LHCN-M2 (cell line): Measurements from ENCODE around the gene ARHGEF28. TPM values are rescaled to one million over a fixed set of nuclear protein-coding genes. Genes with fewer than 3 reads are reported as not detected.
A peak's percentile ranks its signal among the peaks of the same experiment; 100 is the strongest.

Source experiments
- DNase-seq: peaks from one replicate; pipeline ENCODE4 v3.0.0-alpha.2; 2012; ENCODE audit warnings: low read depth
- total RNA-seq: library from RNA; depleted of rRNA; stranded (reverse); fragments of >200 nt; gene quantifications from 2 replicates; pipeline ENCODE4 v1.2.3, GENCODE V29; 2014

ARHGEF28 gene
- total RNA-seq, 1 experiment from 2014 or later, result 90.0 TPM

DNA sequence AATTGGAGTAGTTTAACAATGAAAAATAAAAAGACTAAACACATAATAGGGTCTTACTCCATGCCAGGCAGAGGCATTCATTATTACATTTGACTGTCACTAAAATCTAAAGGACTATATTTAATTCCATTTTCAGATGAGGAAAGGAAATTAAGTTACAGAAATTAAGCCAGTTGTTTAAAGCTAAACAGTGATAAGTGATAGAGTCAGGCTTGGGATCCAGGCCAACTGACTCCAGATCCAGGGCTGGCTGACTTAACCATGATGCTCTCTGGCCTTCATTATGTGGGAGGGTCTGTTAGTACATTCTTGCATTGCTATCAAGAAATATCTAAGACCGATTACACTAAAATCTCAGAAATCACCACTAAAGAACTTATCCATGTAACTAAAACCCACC lies 107.2 kb downstream of the ARHGEF28 start:
- DNase-seq, result no peak

DNA sequence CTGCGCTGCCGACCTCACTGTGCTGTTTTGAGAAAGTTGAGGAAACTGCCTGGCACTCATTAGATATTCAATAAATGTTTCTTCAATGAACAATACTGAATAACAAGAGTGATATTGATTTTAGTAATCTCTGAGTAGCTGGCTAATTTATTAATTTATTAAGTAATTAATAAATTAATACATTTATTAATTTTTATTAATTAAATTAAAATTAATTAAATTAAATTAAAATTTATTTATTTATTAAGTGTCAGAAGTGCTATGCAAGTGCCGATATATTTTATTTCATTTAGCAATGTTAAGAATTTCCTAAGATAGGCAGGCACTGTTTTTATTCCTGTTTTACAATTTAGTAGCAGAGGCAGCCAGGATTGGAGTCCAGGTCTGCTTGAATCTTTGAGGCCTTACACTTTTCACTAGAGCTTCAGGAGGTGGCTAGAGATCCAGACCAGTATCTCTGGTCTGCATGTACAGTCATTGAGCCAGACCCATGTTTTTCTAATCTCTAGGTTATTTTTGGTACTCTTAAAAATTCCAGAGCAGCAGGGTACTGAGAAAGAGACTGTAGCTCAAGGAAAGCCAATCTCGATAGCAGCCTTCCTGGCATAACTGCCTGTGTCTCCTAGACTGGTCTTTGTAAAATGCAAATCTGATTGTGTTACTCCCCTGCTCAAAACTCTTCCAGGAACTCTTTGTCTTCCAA lies 109.2 kb downstream of the ARHGEF28 start:
- DNase-seq, result peak; percentile 29

DNA sequence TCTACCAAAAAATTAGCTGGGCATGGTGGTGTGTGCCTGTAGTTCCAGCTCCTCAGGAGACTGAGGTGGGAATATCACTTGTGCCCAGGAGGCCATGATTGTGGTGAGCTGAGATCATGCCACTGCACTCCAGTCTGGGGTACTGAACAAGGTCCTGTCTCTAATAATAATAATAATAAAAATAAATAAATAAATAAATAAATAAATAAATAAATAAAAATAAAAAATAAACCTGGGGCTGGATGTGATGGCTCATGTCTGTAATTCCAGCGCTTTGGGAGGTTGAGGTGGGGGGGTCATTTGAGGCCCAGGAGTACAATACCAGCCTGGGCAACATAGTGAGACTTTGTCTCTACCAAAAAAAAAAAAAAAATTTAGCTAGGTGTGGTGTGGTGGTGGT lies 113.7 kb downstream of the ARHGEF28 start:
- no peak for DNase-seq

DNA sequence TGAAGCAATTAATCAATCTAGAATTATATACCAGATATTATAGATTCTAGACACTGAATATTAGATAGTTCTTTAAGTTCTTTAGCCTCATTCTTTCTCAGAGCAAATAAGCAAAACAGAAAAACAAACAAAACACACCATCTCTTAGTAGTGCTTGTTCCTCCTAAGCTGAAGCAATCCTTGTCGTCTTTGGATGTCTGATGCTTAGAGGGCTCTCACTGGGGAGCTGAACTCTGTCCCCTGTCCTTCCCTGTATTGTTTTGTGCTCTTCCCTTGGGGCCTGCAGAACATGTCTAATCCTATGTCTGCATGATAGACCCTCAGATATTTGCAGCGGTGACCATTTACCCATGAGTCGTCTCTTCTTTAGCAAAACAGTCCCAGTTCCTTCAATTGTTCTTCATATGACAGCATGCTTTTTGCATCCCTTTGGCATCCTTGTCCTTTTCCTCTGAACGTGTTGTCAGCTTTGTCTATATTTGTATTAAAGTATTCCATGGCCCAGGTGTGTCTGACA lies 114.3 kb downstream of the ARHGEF28 start:
- no peak for DNase-seq

DNA sequence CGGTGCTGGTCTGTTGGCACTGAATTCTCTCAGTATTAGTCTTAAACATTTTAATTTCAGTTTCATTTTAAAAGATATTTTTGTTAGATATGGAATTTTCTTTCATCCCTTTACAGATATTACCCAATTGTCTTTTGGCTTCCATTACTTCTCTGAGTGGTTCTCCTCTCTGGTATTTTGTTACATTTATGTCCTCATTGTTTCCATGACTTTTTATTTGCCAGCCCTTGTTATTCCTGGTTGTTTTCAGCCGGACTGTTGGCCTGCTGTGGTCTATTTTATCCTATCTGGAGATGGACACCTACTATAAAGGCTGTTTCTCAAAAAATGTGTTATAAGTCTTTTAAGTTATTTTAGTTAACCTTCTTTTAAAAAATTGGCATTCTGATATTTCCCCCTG lies 117.2 kb downstream of the ARHGEF28 start:
- DNase-seq, result peak; percentile 34

DNA sequence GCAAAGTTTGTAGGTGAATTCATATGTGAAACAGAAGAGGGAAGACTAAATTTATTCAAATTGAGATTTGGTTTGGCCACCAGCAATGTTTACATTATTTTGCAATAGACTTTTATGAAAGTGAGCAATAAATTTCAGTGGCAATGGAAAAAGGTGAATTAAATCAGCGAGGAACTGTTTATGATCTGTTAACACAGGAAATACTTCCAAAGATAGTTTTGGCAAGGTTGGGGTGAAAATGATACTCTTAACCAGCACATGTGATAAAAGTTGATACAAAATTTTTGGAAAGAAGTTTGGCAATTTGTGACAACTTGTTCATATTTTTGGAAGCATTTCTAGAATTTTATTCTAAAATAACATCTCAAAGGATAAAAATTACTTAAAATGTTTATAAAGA lies 119.8 kb downstream of the ARHGEF28 start:
- no peak for DNase-seq

DNA sequence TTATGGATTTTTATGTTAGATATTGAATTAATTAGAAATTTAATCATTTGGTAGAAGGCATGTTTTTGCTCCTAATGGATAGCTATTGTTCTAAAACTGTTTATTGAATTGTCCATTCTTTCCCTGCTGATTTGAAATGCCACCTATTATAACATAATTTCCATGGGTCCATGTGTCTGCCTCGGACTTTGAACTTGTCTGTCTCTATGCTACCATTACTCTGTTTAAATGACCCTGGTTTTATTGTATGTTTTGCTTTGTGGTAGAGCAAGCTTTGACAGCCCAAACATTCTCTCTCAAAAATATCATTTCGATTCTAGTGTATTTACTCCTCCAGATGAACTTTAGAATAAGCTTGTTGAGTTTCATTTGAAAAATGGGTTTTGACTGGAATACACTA lies 120.6 kb downstream of the ARHGEF28 start:
- no peak for DNase-seq

DNA sequence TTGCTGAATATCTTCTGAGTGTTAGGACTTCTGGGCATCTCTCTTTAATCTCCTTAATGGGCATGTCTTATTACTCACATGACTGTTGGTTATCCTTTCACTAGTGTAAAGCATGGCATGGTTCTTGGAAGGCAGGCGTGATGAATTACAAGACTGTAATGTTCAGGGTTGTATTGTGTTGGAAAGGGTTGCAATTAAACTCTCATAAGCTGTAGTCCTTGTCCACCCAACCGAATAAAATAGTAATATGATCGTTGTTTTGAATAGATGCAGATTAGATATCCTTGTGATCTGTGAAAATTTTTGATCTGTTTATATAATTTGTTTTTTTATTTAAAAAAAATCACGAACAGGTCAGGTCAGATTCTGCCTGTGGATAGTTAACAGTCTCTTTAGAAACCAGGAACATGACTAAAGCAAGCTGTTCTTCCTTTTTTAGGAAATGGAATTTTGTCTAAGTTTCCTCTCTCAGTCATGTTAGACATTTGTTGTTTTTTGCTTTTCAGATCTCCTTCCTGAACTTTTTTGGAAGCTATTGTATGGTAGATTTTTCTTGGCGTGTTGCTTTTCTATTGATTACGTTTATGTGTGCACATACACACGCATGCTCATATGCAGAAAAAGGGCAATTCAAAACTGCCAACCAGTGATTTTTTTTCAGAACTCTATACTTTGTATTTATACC lies 121.8 kb downstream of the ARHGEF28 start:
- DNase-seq, result no peak

DNA sequence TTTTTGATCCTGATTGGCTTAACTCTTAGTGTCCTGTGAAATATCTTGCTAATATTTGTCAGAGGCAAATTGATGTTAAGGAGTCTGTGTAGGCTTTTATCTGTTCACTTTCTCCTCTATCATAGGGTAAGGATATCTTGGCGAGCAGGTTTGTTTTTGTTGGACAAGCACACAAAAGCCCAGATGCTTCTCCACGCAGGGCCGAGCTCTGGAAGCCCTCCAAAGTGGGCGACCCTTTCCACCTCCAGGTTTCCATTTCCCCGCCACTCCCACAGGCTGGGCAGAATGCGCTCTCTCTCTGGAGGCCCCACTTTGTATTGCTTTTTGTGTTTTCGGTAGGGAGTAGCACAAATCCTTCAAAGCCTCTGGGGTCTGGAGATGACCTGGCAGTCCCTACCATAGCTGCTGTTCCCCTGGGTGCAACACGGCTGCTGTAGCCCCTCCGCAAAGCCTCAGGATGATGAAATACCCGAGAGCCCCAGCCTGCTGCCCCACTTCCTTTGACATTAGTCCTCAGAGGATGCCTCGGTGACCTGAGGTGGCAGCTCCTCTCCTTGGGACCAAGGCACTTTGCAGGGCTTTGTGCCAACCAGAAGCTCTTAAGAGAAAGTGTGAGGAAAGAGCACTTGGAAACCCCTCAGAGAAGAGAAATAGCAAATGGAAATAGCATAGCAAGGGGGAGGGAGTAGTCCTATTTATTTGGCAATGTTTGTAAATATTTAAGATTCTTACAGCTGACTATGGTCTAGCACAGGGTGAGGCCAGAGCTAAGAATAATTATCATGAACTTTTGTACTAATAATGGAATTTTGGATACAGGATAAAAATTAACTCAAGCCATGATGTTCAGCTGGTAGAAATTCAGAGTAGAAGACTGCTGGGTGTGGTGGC lies 122.8 kb downstream of the ARHGEF28 start:
- DNase-seq, result no peak

DNA sequence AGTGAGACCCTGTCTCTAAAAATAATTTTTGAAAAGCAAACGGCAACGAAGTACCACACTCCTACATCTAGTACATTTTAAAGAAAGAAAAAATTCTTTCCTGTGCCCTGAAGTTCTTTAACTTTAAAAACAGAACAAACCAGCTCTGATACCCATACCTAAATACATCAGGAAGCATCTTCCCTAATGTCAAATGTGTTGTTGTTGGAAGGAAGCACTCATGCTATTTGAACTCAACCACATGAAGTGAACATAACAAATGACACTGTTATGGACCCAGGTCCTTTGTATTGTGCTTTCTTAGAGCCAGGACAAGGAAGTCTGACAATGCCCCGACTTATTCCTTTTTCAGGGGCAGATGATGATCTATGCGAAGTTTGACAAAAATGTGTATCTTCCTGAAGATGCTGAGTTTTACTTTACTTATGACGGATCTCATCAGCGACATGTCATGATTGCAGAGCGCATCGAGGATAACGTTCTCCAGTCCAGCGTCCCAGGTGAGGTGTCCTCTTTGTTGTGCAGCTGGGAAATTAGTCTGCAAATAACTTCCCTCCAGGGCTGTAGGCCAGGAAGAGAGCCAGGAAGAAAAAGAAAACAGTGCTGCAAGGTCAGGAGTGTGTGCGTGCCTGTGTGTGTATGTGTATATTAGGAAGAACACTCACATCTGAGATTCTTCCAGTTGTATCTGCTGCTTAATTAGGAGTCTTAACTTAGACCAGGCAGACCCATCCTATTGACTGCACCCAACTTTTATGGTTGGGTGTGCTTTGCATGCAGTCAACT lies 123.7 kb downstream of the ARHGEF28 start:
- no peak for DNase-seq

DNA sequence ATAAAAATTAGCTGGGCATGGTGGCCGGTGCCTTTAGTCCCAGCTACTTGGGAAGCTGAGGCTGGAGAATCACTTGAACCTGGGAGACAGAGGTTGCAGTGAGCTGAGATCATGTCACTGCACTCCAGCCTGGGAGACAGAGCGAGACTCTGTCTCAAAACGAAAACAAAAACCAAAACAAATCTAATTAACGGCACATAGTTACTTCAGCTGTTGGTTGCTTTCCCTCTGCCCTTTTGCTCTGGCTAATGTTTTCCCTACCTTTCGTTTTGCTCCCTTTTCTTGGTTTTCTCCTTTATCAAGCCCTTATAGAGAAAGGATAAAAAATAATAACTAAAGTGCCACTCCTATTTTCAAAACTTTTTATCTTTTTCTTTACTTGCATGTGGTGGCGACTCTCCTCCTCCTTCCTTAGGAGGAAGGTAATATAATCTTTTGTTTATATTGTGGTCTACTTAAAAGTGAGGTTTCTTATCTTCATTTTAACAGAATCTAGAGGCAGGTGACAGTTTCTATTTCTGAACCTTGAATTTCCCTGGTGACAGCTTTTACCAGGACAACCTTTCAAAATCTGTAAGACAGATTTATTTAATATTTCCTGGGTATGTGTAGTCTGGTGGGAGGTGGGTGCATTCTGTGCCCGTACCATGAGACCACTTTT lies 125.4 kb downstream of the ARHGEF28 start:
- DNase-seq, result no peak

DNA sequence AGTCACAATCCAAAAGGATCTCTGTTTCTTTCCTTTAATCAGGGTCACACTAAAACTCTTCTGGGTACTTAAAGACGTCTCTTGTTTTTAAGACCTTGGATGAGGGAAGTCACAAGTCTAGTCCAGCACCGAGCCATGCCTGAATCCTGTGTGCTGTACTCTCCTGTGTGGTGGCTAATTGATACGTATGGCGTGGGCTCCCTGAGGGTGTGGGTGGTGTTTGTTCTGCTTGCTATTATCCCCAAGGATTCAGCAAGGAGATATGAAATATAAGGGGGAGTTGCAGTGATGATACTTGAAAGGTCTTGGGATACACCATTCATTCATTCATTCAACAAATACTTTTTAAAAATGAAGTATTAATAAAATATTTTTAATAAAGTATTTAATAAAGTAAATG lies 128.3 kb downstream of the ARHGEF28 start:
- no peak for DNase-seq

DNA sequence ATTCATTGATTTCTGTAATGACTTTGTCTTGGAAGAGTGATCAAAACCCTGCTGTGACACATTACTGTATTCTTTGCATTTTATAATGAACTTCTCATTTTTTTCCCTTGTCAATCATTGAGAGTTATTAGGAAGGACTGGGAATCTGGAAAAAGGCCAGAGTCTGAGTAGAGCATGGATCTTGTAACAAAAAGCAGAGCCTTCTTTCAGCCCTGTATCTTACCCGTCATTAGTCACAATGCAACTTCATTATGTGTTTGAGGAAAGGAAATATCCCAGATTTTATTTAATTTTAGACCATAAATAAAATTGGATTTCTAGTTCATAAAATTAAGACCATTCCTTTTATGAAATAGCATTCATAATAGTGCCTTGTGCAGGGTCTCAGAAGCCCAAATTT lies 131.4 kb downstream of the ARHGEF28 start:
- peak; percentile 22 for DNase-seq

DNA sequence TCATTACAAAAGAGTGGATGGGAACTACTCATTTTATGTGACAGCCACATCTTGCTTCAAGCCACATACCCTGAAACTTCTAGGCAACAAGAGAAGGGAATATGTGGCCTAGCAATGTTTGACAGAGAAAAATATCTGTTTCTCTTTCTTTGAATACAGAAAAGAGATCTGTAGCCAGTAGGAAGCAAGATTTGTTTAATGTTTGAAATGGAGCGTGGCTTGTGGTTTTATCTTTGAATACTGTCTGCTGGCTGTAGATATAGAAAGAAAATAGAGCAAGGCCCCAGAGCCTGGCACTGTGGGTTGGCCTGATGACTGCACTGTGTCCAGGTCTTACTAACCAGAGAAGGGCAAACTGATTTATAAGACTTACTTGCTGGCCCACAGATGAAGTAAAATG lies 133.8 kb downstream of the ARHGEF28 start:
- peak; percentile 17 for DNase-seq

DNA sequence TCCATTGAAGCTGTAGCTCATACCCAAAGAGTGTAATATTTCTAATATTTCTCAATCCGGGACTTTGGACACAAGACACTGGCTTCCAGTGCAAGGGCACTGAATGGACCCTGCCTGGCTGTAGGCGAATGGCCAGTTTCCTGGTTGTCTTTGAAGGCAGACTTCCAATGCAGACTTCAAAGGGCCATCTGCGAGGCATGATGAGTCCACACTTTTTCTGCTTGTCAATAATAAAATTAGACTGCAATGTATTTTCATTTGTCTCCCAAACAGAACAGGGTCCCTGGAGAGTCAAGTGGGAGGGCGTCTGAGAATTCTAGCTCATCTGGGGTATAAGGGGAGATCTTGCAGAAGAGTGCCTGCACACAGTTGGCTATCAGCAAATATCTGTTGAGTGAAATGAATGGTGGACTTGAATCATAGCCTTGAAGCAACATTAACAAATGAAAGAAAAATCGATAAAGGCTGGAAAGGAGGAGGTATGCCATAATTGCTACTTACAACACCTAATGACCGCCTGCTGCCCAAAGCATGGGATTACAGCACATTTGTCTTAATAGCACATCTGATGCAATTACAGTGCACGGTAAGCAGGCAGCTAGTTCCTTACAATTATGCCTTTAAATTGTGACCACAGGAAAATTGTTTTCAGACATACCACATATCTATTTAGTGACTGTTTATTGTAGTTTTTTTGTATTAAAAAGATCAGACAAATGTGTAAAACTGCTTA lies 137.5 kb downstream of the ARHGEF28 start:
- peak; percentile 58 for DNase-seq

DNA sequence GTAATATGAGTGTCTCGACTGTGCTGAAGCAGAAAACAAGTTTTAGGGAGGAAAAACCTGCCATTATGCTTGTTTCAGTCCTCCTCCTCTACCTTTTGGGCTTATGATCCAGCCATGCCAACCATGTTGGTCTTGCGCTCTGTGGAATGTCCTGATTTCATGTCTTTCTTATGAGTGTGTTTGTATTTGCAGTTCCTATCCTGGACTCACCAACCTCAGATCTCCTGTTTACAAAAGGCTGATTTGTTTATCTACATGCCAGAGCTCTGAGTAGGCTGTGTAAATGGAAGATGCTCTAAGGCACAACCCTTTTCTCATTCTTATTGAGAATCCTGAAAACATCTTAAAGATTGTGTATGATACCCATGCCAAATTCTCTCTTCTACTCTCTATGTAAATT lies 138.6 kb downstream of the ARHGEF28 start:
- DNase-seq, result peak; percentile 95

DNA sequence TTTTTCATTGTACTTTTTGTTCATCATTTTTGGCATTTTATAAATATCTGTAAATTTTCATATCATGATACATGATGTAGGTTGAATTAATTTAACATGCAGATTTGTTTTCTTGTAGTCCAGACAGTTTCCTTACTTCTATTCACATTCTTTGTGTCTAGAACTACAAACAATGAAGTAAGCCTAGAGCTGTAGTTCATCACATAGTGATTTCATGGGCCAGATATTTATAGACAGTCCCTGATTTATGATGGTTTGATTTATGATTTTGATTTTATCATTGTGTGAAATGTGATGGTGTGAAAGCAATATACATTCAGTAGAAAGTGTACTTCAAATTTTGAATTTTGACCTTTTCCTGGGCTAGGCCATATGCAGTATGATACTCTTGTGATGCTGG lies 139.0 kb downstream of the ARHGEF28 start:
- no peak for DNase-seq

DNA sequence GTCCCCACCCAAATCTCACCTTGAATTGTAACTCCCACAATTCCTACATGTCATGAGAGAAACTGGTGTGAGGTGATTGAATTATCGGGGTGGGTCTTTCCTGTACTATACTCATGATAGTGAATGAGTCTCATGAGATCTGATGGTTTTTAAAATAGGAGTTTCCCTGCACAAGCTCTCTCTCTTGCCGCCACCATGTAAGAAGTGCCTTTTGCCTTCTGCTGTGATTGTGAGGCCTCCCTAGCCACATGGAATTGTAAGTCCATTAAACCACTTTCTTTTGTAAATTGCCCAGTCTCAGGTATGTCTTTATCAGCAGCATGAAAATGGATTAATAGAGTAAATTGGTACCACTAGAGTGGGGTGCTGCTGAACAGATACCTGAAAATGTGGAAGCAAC lies 140.9 kb downstream of the ARHGEF28 start:
- no peak for DNase-seq

DNA sequence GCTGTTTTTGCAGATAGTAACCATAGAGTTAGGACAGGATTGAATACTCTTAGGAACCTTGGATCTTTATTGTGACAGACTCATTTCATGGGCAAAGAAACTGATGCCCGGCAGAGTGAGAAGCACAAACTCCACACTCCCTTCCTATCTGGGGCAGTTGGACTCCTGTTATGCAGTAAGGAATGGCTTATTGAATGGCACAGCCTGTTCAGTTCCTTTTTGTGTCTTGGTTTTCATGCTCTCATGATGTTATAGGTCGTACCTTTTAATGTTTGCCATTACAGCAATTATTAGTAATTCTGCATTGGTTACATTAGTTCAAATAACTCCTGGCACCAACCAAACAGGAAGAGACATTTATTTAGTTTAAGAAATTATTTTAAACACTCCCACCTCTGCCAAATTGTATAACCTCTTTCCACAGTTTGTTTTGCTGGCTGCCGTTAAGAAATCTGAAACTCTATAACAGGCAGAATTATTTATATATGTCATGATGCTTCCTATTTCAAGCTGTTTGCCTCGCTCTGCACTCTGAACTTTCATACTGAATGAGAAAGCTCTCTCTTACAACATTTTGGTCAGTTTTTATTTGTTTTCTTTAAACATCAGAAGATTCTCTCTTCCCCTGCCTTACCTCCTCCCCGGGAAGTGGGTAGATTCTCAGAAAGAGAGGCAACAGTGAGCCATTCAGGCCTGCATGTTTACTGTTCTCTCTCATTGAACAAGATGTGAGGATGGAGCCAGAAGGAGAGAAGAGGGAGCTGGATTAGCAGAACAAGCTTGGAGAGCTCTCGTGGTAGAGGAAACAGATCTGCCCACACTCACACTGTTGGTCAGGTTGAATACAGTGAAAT lies 144.4 kb downstream of the ARHGEF28 start:
- DNase-seq, result no peak
